Dendritic cell treated with granulocyte-macrophage colony-stimulating factor and Interleukin-4, amounts not matched to agents 40 ng/mL and 50 ng/mL, for 4 days (primary cell): ENCODE results near the gene ALOX5AP.

Source experiments
- H3K27ac Mint-ChIP-seq: one replicate; pipeline ENCODE4 v1.8.0; 2022; ENCODE audit warnings: mild to moderate bottlenecking, mixed read lengths
- H3K27me3 Mint-ChIP-seq: one replicate; pipeline ENCODE4 v1.8.0; 2022; ENCODE audit warnings: mild to moderate bottlenecking, mixed read lengths
- H3K36me3 Mint-ChIP-seq: one replicate; pipeline ENCODE4 v1.8.0; 2022; ENCODE audit warnings: low read depth, mixed read lengths
- H3K4me1 Mint-ChIP-seq: one replicate; pipeline ENCODE4 v1.8.0; 2022; ENCODE audit warnings: low read depth, mixed read lengths
- H3K4me3 Mint-ChIP-seq: one replicate; pipeline ENCODE4 v1.8.0; 2022; ENCODE audit warnings: mild to moderate bottlenecking, moderate library complexity, mixed read lengths
- H3K9me3 Mint-ChIP-seq: one replicate; pipeline ENCODE4 v1.8.0; 2022; ENCODE audit warnings: mixed read lengths
- intact Hi-C: fragments of 100-400 bp; cut with micrococcal nuclease; formaldehyde crosslinking; loops from one replicate; pipeline ENCODE4 v1.15.0; 2022

Gene ALOX5AP

GRCh38 chr13:30735025-30735871, at the start of gene ALOX5AP:
Gene ALOX5AP, plus strand, starts transcription at chr13:30735543. Its CDS starts 63 bp downstream, at chr13:30735606.
- no peaks in the 10 kb centered on the region for H3K9me3 Mint-ChIP-seq
- peak within 1 kb of the TSS; percentile 76 for H3K4me3 Mint-ChIP-seq
- H3K27ac Mint-ChIP-seq = peak within 1 kb of the TSS; percentile 82
- H3K27me3 Mint-ChIP-seq = peaks cover 52% of the 10 kb centered on the region
- H3K36me3 Mint-ChIP-seq = no peaks in the 10 kb centered on the region
- intact Hi-C loops = loop anchor here (5.0 kb wide), 1 partner anchor 43 kb away; no protein-coding TSS in a partner anchor
- peaks cover 79% of the 10 kb centered on the region for H3K4me1 Mint-ChIP-seq

DNA sequence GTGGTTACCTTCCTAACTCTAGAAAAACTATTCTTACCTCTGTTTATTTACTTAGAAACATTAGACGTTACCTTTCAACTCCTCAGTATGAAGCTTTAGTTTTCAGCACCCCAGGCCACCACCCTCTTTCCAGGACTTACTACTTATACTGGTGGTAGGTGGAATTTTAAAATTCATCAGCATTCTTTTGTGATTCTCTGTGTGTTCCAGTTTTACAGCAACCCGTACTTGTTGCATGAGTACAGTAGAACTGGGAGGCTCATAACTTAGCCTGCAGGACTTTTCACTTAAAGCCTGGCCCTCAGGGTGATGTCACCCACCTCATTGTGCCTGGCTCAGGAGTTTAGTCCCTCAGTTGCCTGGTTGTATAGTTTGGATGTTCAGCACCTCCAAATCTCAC, 49.4 kb upstream of the ALOX5AP start:
- no peaks in the 10 kb centered on the region for H3K36me3 Mint-ChIP-seq
- H3K27ac Mint-ChIP-seq = no peak overlapping the region
- H3K4me1 Mint-ChIP-seq = peaks cover 33% of the 10 kb centered on the region
- peaks cover 27% of the 10 kb centered on the region for H3K27me3 Mint-ChIP-seq
- intact Hi-C loops = no loop called here
- no peak overlapping the region for H3K4me3 Mint-ChIP-seq
- H3K9me3 Mint-ChIP-seq = no peaks in the 10 kb centered on the region

DNA sequence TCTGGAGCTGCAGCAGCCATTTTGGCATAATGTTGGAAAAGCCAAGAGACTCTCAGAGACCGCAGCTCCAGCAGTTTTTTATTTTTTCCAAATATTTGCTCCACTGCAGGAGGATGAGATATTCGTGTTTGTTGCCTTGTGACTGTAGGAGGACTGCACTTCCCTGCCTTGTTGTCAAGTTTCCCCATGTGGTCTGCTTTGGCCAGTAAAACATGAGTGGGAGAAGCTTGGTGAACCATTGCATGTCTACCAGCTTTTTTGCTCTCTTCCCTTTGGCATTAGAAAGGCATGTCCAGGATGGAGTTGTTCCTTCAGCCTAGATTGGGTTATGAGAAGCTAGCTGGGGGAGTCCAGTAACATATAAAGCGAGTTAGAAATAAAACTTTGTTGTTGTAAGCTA, 47.7 kb upstream of the ALOX5AP start:
- H3K27me3 Mint-ChIP-seq = peaks cover 23% of the 10 kb centered on the region
- H3K36me3 Mint-ChIP-seq = no peaks in the 10 kb centered on the region
- intact Hi-C loops = no loop called here
- H3K4me1 Mint-ChIP-seq = peaks cover 34% of the 10 kb centered on the region
- H3K9me3 Mint-ChIP-seq = no peaks in the 10 kb centered on the region
- H3K4me3 Mint-ChIP-seq = no peak overlapping the region
- no peak overlapping the region for H3K27ac Mint-ChIP-seq

GRCh38 chr13:30689752-30690151, 45.6 kb upstream of the ALOX5AP start:
- H3K9me3 Mint-ChIP-seq = no peaks in the 10 kb centered on the region
- H3K27me3 Mint-ChIP-seq = peaks cover 22% of the 10 kb centered on the region
- H3K4me3 Mint-ChIP-seq = peak overlapping the region; percentile 55
- peaks cover 37% of the 10 kb centered on the region for H3K4me1 Mint-ChIP-seq
- H3K27ac Mint-ChIP-seq = peak overlapping the region; percentile 83
- intact Hi-C loops = loop anchor here (5.0 kb wide), 1 partner anchor 48 kb away; the partner anchor contains the start of gene ALOX5AP
- H3K36me3 Mint-ChIP-seq = no peaks in the 10 kb centered on the region

DNA sequence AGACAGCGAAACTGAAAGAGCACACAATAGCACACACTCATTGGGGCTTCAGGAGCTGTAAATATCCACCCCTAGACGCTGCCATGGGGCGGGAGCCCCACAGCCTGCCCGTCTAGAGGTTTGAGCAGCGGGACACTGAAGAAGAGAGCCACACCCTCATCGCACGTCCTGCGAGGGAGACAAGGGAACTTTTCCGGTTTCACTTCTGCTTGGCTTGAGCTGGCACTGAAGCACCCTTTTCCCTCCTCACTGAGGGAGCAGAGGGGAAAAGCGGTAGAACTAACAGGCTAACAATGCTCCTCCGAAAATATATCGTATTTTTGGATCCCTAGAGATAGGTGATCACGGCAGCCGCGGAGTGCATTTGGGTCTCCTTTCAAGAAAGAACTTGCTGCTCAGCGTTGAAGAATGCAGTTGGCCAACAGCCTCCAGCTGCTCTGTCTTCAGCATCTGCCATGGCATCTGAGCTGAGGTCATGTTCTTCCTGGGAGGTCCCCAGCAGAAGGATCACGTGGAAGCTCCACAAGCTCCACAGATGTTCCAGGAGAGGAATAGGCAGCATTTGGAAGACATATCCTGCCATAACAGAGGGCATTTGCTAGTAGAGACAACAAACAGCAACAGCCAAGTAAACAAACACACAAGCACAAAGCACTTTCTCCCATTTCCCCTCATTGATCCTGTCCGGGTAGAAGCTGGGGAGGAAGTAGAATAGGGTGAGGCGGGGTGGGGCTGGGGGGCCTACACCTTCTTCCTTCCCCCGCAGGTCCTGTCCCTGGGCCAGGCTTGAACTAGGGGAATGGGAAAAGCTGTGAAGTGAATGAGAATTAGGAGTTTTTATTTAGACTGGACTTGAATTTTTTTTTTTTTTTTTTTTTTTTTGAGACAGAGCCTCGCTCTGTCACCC, 44.8 kb upstream of the ALOX5AP start:
- intact Hi-C loops = loop anchor here (5.0 kb wide), 1 partner anchor 47 kb away; the partner anchor contains the start of gene ALOX5AP
- peaks cover 23% of the 10 kb centered on the region for H3K27me3 Mint-ChIP-seq

GRCh38 chr13:30692113-30692512, 43.2 kb upstream of the ALOX5AP start:
- Mint-ChIP-seq H3K27ac (no peak overlapping the region), H3K4me3 (no peak overlapping the region), H3K4me1 (peaks cover 49% of the 10 kb centered on the region), H3K27me3 (peaks cover 11% of the 10 kb centered on the region), H3K36me3 (no peaks in the 10 kb centered on the region), H3K9me3 (no peaks in the 10 kb centered on the region)
- intact Hi-C loops = loop anchor here (5.0 kb wide), 1 partner anchor 45 kb away; the partner anchor contains the start of gene ALOX5AP

More for the DNA sequence above, 44.8 kb upstream of the ALOX5AP start:
- peak overlapping the region; percentile 55 for H3K4me3 Mint-ChIP-seq
- peaks cover 43% of the 10 kb centered on the region for H3K4me1 Mint-ChIP-seq
- H3K36me3 Mint-ChIP-seq = no peaks in the 10 kb centered on the region
- H3K27ac Mint-ChIP-seq = peak overlapping the region; percentile 83
- H3K9me3 Mint-ChIP-seq = no peaks in the 10 kb centered on the region

DNA sequence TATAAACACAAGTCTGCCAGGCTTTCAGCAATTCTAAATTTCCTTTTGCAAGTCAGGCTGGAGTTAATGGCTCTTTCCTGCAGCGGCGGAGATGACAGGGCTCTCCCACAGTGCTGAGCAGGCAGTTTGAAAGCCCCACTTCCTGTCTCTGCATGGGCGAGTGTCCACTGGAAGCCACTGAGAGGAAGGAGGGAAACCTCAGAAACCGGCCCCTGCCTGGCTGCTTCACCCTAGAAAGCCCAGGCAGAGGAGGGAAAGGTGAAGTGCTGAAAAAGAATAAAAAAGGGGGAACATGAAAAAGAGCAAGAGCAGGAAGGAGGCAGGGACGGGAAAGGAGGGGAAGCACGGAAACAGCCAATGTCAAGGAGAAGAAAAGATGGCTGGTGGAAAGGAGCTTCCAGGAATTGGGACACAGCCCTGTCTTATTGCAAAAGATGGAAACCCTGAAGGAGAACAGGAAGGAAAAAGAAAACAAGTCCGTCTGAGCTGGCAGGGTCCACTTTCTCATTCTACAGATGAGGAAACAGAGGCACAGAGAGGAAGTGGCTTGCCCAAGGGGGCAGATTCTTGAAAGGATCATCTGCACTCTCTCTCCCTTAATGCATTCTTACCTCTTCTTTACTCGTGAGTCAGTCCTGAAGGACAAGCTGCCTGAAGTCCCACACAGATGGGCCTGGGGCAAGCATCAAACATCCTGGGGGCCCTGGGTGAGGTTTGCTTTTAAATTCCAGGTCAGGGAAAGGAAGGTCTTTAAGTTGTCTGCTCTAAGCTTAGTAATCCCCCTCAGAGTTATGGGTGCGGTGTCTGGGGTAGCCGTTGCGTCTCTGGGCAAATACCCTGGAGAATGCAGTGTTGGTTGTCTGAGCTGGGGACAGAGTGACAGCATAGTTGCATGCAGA, 38.8 kb upstream of the ALOX5AP start:
- H3K4me1 Mint-ChIP-seq = peaks cover 50% of the 10 kb centered on the region
- peak overlapping the region; percentile 35 for H3K4me3 Mint-ChIP-seq
- peak overlapping the region; percentile 81 for H3K27ac Mint-ChIP-seq
- peaks cover 34% of the 10 kb centered on the region for H3K27me3 Mint-ChIP-seq
- intact Hi-C loops = no loop called here
- H3K36me3 Mint-ChIP-seq = no peaks in the 10 kb centered on the region
- H3K9me3 Mint-ChIP-seq = no peaks in the 10 kb centered on the region

DNA sequence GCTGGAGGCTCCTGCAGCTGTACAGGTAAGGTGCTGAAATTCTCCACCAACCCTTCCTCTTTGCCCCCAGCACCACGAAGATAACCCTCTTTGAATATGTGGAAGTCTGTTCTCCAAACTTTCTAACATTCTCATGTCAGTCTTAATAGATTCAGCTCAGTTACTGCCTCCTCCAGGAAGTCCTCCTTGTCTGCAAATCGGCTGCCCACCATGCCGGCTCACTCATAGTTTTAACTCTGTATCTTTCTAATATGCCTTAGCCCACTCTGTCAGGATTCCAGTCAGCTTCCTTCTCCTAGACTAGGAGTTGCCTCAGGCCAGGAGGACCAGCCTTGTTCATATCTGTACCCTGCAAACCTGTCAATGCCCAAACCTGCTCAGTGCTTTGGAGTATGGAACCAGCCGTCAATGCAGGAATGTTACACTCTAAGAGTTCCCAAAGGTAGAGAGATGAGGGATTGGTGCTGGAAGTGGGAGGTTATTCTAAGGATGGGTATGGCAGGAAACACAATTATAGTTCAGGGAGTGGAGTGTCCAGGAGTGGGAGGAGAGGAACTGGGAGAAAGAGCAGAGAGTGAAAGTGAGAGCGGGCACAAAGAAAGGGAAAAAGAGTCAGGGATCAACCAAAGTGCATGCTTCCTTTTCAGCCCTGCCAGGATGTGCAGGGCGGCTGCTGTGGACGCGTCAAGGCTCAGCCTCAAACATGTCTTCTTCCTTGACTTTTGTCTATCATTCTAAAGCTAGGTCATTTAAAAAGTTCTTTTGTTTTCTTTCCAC, 38.0 kb upstream of the ALOX5AP start:
- Mint-ChIP-seq H3K36me3 (no peaks in the 10 kb centered on the region), H3K4me3 (peak overlapping the region; percentile 27), H3K27ac (no peak overlapping the region), H3K4me1 (peaks cover 50% of the 10 kb centered on the region), H3K27me3 (peaks cover 37% of the 10 kb centered on the region), H3K9me3 (no peaks in the 10 kb centered on the region)
- intact Hi-C loops = no loop called here

DNA sequence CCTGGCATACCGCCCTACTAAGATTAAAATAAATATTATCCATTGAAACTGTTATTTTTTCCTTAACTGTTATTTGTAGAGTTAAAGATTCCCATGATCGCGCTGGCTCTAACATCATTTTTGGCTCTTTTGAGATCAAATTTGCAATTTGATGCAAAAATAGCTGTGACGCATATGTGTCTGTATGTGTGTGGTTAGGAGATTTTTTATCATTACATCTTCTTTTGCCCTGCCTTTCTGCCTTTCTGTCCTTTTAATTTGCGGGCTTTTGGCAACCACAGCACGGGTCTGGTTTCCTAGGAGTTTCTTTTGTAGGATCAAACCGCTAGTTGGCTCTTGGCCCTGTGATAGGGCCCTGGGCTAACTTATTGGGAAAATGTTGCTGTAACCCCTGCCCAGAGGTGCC, 37.3 kb upstream of the ALOX5AP start:
- H3K27me3 Mint-ChIP-seq = peaks cover 39% of the 10 kb centered on the region
- no peak overlapping the region for H3K27ac Mint-ChIP-seq
- no peaks in the 10 kb centered on the region for H3K36me3 Mint-ChIP-seq
- no peaks in the 10 kb centered on the region for H3K9me3 Mint-ChIP-seq
- intact Hi-C loops = no loop called here
- H3K4me1 Mint-ChIP-seq = peaks cover 50% of the 10 kb centered on the region
- no peak overlapping the region for H3K4me3 Mint-ChIP-seq

- H3K4me3 Mint-ChIP-seq = no peak overlapping the region
- H3K27ac Mint-ChIP-seq = no peak overlapping the region
- no peaks in the 10 kb centered on the region for H3K36me3 Mint-ChIP-seq
- peaks cover 50% of the 10 kb centered on the region for H3K4me1 Mint-ChIP-seq
- no peaks in the 10 kb centered on the region for H3K9me3 Mint-ChIP-seq
- peaks cover 44% of the 10 kb centered on the region for H3K27me3 Mint-ChIP-seq
- intact Hi-C loops = no loop called here
Measured at GRCh38 chr13:30698488-30699005, 36.8 kb upstream of the ALOX5AP start.

- Mint-ChIP-seq H3K9me3 (no peaks in the 10 kb centered on the region), H3K4me3 (no peak overlapping the region), H3K27ac (no peak overlapping the region), H3K27me3 (peaks cover 54% of the 10 kb centered on the region), H3K4me1 (peaks cover 49% of the 10 kb centered on the region), H3K36me3 (no peaks in the 10 kb centered on the region)
- intact Hi-C loops = no loop called here
Measured at GRCh38 chr13:30700364-30700763, 35.0 kb upstream of the ALOX5AP start.

DNA sequence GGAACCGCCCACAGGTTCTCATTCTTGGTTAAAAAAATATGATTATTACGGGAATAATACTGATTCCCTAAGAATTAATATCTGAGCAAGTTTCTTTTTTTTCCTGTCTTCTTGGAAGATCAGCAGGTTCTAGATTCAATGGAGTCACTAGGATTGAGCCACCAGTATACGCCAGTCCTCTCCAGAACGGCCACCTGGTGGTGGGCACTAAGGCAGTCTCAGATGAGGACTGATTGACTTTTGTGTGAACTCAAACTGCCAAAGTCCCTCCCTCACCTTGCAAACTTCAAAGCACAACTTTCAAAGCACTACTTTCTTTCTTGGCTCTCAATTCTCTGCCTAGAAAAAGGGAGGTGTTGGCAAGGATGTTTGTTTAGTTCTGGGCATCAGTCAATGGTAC, 33.3 kb upstream of the ALOX5AP start:
- Mint-ChIP-seq H3K9me3 (no peaks in the 10 kb centered on the region), H3K4me3 (no peak overlapping the region), H3K36me3 (no peaks in the 10 kb centered on the region), H3K27me3 (peaks cover 65% of the 10 kb centered on the region), H3K27ac (no peak overlapping the region), H3K4me1 (peaks cover 32% of the 10 kb centered on the region)
- intact Hi-C loops = no loop called here
